Neuronal stem cell (in vitro differentiated cells): ENCODE measurements around the gene SUPT5H.

Experiments
- DNase-seq: peaks from one replicate; pipeline ENCODE4 v3.0.0-alpha.2; 2013; ENCODE audit warnings: low spot score
- H2AFZ ChIP-seq: one replicate; pipeline ENCODE4 v1.6.1; 2013; ENCODE audit warnings: mild to moderate bottlenecking, low read length, inconsistent platforms
- H2AK5ac ChIP-seq: 2 replicates; pipeline ENCODE4 v1.6.1; 2013; ENCODE audit warnings: low read depth, mild to moderate bottlenecking, inconsistent platforms, low read length, moderate library complexity, mixed read lengths
- H2BK120ac ChIP-seq: 2 replicates; pipeline ENCODE4 v1.6.1; 2013; ENCODE audit warnings: low read depth, mild to moderate bottlenecking, inconsistent platforms, low read length, moderate library complexity, mixed read lengths
- H2BK12ac ChIP-seq: one replicate; pipeline ENCODE4 v1.6.1; 2013; ENCODE audit warnings: low read length, inconsistent platforms
- H2BK15ac ChIP-seq: 2 replicates; pipeline ENCODE4 v1.6.1; 2013; ENCODE audit warnings: mild to moderate bottlenecking, low read length, inconsistent platforms, mixed read lengths
- H2BK5ac ChIP-seq: one replicate; pipeline ENCODE4 v1.6.1; 2013; ENCODE audit warnings: inconsistent platforms, mild to moderate bottlenecking, low read length, moderate library complexity
- H3K14ac ChIP-seq: one replicate; pipeline ENCODE4 v1.6.1; 2013; ENCODE audit warnings: low read length, inconsistent platforms
- H3K18ac ChIP-seq: 2 replicates; pipeline ENCODE4 v1.6.1; 2013; ENCODE audit warnings: low read length, inconsistent platforms
- H3K23ac ChIP-seq: 2 replicates; pipeline ENCODE4 v1.6.1; 2013; ENCODE audit warnings: low read depth, mild to moderate bottlenecking, mixed read lengths, low read length, inconsistent platforms; ENCODE audit not compliant: poor library complexity
- H3K27ac ChIP-seq: replicated peaks from 3 replicates; pipeline ENCODE4 v1.5.1; 2013; ENCODE audit warnings: low read length, inconsistent platforms
- H3K27me3 ChIP-seq, 3 experiments: 2 replicates each; pipeline ENCODE4 v1.6.1; 2013; ENCODE audit warnings: low read length in 3 of 3, mild to moderate bottlenecking in 2 of 3, inconsistent platforms in 1 of 3, low read depth in 1 of 3, mixed read lengths in 1 of 3, moderate library complexity in 1 of 3; ENCODE audit not compliant: control insufficient read depth in 3 of 3, insufficient read depth in 3 of 3
- H3K36me3 ChIP-seq, 2 donors: replicated peaks in 1 of 2; 2 replicates each; pipeline ENCODE4 v1.6.1; 2013; ENCODE audit warnings: low read length in 2 of 2; ENCODE audit not compliant: control insufficient read depth in 2 of 2, insufficient read depth in 2 of 2
- H3K4ac ChIP-seq: 2 replicates; pipeline ENCODE4 v1.6.1; 2013; ENCODE audit warnings: inconsistent platforms, mild to moderate bottlenecking, low read length, moderate library complexity
- H3K4me1 ChIP-seq, 2 donors: 1 replicate in 1 of 2; 2 replicates in 1 of 2; pipeline ENCODE4 v1.6.1; 2013; ENCODE audit warnings: low read length in 2 of 2, low read depth in 1 of 2; ENCODE audit not compliant: control insufficient read depth in 2 of 2, insufficient read depth in 1 of 2
- H3K4me2 ChIP-seq: one replicate; pipeline ENCODE4 v1.6.1; 2013; ENCODE audit warnings: mild to moderate bottlenecking, low read length, inconsistent platforms; ENCODE audit not compliant: insufficient read depth, poor library complexity, severe bottlenecking
- H3K4me3 ChIP-seq, 2 donors: 2 replicates each; pipeline ENCODE4 v1.5.1; 2013; ENCODE audit warnings: low read length in 2 of 2, mild to moderate bottlenecking in 2 of 2, inconsistent platforms in 1 of 2, moderate library complexity in 1 of 2
- H3K79me1 ChIP-seq: one replicate; pipeline ENCODE4 v1.6.1; 2013; ENCODE audit warnings: low read depth, mild to moderate bottlenecking, inconsistent platforms, low read length, moderate library complexity
- H3K9ac ChIP-seq: one replicate; pipeline ENCODE4 v1.6.1; 2013; ENCODE audit warnings: mild to moderate bottlenecking, low read depth, low read length, inconsistent platforms; ENCODE audit not compliant: poor library complexity
- H3K9me3 ChIP-seq, 2 donors: replicated peaks in 1 of 2; 2 replicates each; pipeline versions ENCODE3 to v1.6.1; 2013; ENCODE audit warnings: low read length in 2 of 2, mild to moderate bottlenecking in 2 of 2, inconsistent platforms in 1 of 2, low read depth in 1 of 2, mixed read lengths in 1 of 2, moderate library complexity in 1 of 2; ENCODE audit not compliant: control insufficient read depth in 2 of 2, insufficient read depth in 1 of 2
- H4K8ac ChIP-seq: one replicate; pipeline ENCODE4 v1.6.1; 2013; ENCODE audit warnings: low read depth, mild to moderate bottlenecking, inconsistent platforms, low read length, moderate library complexity
- H4K91ac ChIP-seq: one replicate; pipeline ENCODE4 v1.6.1; 2013; ENCODE audit warnings: low read length, low read depth, mild to moderate bottlenecking, inconsistent platforms; ENCODE audit not compliant: poor library complexity
- WGBS, 2 donors: extraction: QIAGEN DNeasy Blood & Tissue Kit; methylation state at CpG; one replicate each; pipeline ENCODE4 v1.1.7; 2013; ENCODE audit warnings: missing lambda C conversion rate in 2 of 2, mixed read lengths in 1 of 2; ENCODE audit not compliant: insufficient read length in 2 of 2, insufficient replicate concordance in 1 of 2; ENCODE audit errors: extremely low coverage in 2 of 2; 5-methylcytosine and 5-hydroxymethylcytosine counted together

SUPT5H gene

DNA sequence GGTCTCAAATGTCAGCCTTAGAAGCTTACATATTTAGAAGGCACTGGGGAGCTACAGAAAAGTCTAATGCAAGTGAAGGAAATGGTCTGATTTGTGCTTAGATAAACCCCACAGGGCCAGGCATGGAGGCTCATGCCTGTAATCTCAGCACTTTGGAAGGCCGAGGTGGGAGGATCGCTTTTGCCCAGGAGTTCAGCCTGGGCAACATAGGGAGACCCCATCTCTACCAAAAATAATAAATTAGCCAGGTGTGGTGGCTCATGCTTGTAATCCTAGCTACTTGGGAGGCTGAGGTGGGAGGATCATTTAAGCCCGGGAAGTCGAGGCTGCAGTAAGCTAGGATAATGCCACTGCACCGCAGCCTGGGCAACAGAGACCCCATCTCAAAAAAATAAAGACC lies 50.7 kb downstream of the SUPT5H start:
- Histone ChIP-seq H3K4me3 (no peak overlapping the region), H3K9ac (no peak overlapping the region), H3K9me3 (no peaks in the 10 kb centered on the region), H3K23ac (no peak overlapping the region), H4K8ac (peak overlapping the region; percentile 6), H3K27ac (no peak overlapping the region), H3K14ac (no peak overlapping the region), H2BK5ac (no peak overlapping the region), H3K36me3 (peaks cover 3 to 11% of the 10 kb centered on the region in 2 donors), H2AK5ac (no peak overlapping the region), H3K18ac (no peak overlapping the region), H3K4me2 (no peak overlapping the region), H3K4me1 (peaks cover 7 to 9% of the 10 kb centered on the region in 2 donors), H3K4ac (no peak overlapping the region), H3K79me1 (no peaks in the 10 kb centered on the region), H3K27me3 (peaks cover 11 to 28% (median 26%) of the 10 kb centered on the region in 3 experiments), H2BK12ac (no peak overlapping the region), H2BK120ac (no peak overlapping the region), H4K91ac (no peak overlapping the region), H2BK15ac (no peak overlapping the region), H2AFZ (no peak overlapping the region)
- no CpG with 5 or more reads among the region's 5 CpGs for WGBS, 2 donors
- no peak for DNase-seq

DNA sequence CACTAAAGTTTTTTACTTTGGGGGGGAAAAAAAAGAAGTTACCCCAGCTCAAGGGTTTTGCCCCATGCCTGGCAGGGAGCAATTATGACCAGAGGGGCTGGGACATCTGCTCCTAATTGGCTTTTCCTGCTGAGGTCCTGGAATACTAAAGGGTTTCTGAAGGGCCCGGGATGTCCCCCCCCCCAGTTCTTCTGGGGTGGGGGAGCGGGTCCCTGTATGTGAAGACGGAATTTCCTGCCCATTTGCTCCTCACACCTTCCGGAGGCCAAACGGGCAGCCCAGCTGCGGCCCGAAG lies 52.3 kb downstream of the SUPT5H start:
- Histone ChIP-seq H3K18ac (no peak overlapping the region), H3K36me3 (no peaks in the 10 kb centered on the region), H3K4me2 (peak overlapping the region; percentile 86), H3K9me3 (peaks cover 0 to 3% of the 10 kb centered on the region in 2 donors), H3K4me3 (peak overlapping the region in 1 of 2 donors; percentile 43), H4K8ac (no peak overlapping the region), H3K23ac (no peak overlapping the region), H3K27me3 (peaks cover 11 to 36% (median 26%) of the 10 kb centered on the region in 3 experiments), H3K4me1 (peaks cover 7 to 9% of the 10 kb centered on the region in 2 donors), H3K79me1 (no peaks in the 10 kb centered on the region), H2AK5ac (no peak overlapping the region), H3K27ac (no peak overlapping the region), H3K9ac (no peak overlapping the region), H2AFZ (peak overlapping the region; percentile 85), H3K14ac (no peak overlapping the region), H4K91ac (no peak overlapping the region), H2BK5ac (no peak overlapping the region), H2BK120ac (no peak overlapping the region), H2BK12ac (no peak overlapping the region), H3K4ac (no peak overlapping the region), H2BK15ac (no peak overlapping the region)
- no CpG with 5 or more reads among the region's 7 CpGs for WGBS, 2 donors
- DNase-seq: no peak

DNA sequence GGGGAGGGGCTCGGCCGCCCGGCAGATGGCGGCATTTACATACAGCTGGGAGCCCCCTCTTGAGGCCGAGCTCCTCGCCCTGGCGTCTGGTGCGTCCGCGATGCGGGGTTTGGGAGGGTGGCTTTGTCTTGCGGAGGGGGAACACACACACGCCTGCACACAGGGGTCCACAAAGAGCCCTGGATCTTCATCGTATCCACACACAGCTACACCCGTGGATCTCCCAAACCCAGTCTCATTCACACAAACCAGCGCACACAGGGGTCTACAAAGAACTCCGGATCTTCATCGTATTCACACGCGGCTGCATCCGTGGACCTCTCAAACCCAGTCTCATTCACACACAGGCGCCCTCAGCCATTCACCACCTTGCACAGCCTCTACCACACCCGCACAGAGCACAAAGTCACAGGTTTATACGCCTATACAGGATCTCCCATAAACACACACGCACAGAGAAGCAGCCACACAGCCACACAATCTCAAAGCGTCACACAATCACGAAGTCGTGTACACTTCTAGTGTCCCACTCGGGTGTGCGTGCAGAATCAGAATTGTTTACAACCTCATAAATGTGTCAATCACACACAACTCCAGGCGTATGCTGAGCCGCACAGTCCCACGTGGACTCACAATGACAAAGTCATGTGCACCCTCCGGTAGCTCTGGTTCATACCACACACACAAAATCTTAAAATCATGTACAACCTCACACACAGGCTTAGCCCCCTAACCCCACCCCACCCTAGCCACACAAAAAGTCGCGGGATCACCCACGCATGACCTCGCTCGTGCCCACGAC lies 52.8 kb downstream of the SUPT5H start:
- Histone ChIP-seq H3K4me2 (peak overlapping the region; percentile 86), H3K27ac (no peak overlapping the region), H2AFZ (peak overlapping the region; percentile 85), H2BK15ac (peak overlapping the region; percentile 5), H2AK5ac (no peak overlapping the region), H3K23ac (peak overlapping the region; percentile 66), H3K9ac (peak overlapping the region; percentile 50), H2BK120ac (peak overlapping the region; percentile 10), H3K18ac (peak overlapping the region; percentile 76), H2BK5ac (no peak overlapping the region), H3K4ac (no peak overlapping the region), H3K9me3 (peaks cover 0 to 4% of the 10 kb centered on the region in 2 donors), H4K91ac (no peak overlapping the region), H3K4me3 (peak overlapping the region; percentile 43 to 70), H3K4me1 (peaks cover 7 to 9% of the 10 kb centered on the region in 2 donors), H4K8ac (no peak overlapping the region), H2BK12ac (no peak overlapping the region), H3K79me1 (no peaks in the 10 kb centered on the region), H3K14ac (no peak overlapping the region), H3K36me3 (no peaks in the 10 kb centered on the region), H3K27me3 (peaks cover 11 to 39% (median 26%) of the 10 kb centered on the region in 3 experiments)
- peak; percentile 60 for DNase-seq
- WGBS, 2 donors: no CpG with 5 or more reads among the region's 40 CpGs

DNA sequence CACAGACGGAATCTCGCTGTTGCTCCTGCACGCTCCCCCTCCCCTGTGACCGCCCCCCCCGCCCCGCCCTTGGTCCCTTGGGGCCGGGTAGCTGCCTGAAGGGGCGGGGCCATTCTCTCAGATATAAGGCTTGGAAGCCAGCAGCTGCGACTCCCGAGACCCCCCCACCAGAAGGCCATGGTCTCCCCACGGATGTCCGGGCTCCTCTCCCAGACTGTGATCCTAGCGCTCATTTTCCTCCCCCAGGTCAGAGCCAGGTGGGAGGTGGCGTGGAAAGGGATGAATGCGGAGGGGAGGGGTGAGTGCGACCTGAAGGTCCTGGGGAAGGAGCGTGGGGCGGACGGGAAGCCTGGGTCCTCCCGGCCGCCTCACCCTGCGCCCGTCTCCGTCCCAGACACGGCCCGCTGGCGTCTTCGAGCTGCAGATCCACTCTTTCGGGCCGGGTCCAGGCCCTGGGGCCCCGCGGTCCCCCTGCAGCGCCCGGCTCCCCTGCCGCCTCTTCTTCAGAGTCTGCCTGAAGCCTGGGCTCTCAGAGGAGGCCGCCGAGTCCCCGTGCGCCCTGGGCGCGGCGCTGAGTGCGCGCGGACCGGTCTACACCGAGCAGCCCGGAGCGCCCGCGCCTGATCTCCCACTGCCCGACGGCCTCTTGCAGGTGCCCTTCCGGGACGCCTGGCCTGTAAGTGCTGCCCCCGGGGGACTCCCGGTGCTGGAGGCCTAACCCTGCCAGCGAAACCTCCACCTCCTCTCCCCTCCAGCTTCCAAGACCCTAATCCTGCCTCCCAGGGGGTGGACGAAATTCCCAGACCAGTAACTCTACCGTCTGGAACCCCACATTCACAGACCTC lies 53.6 kb downstream of the SUPT5H start, which contains the start of gene DLL3:
Gene DLL3, plus strand, starts transcription at position 150 of the 845 bp plus-strand sequence. Its CDS starts 28 bp downstream, at position 178.
- H4K91ac ChIP-seq: no peak within 1 kb of the TSS
- H3K36me3 ChIP-seq: no peaks in the 10 kb centered on the region
- no peak within 1 kb of the TSS for H2BK5ac ChIP-seq
- H3K27ac ChIP-seq: no peak within 1 kb of the TSS
- H2BK15ac ChIP-seq: peak within 1 kb of the TSS; percentile 19
- H3K18ac ChIP-seq: peak within 1 kb of the TSS; percentile 76
- DNase-seq: no peak
- H3K4me3 ChIP-seq: peak within 1 kb of the TSS; percentile 43 to 72
- H4K8ac ChIP-seq: no peak within 1 kb of the TSS
- H3K14ac ChIP-seq: no peak within 1 kb of the TSS
- no peak within 1 kb of the TSS for H3K4ac ChIP-seq
- peak within 1 kb of the TSS; percentile 66 for H3K23ac ChIP-seq
- H2BK12ac ChIP-seq: peak within 1 kb of the TSS; percentile 4
- peak within 1 kb of the TSS; percentile 86 for H3K4me2 ChIP-seq
- peak within 1 kb of the TSS; percentile 53 for H3K9ac ChIP-seq
- no peaks in the 10 kb centered on the region for H3K79me1 ChIP-seq
- H3K4me1 ChIP-seq: peaks cover 7 to 9% of the 10 kb centered on the region in 2 donors
- H3K9me3 ChIP-seq: peaks cover 0 to 4% of the 10 kb centered on the region in 2 donors
- WGBS, 2 donors: no CpG with 5 or more reads among the region's 60 CpGs
- peaks cover 11 to 48% (median 32%) of the 10 kb centered on the region in 3 experiments for H3K27me3 ChIP-seq
- no peak within 1 kb of the TSS for H2AK5ac ChIP-seq
- peak within 1 kb of the TSS; percentile 10 for H2BK120ac ChIP-seq
- peak within 1 kb of the TSS; percentile 85 for H2AFZ ChIP-seq
